ENCODE data around the gene F7.

DNA sequence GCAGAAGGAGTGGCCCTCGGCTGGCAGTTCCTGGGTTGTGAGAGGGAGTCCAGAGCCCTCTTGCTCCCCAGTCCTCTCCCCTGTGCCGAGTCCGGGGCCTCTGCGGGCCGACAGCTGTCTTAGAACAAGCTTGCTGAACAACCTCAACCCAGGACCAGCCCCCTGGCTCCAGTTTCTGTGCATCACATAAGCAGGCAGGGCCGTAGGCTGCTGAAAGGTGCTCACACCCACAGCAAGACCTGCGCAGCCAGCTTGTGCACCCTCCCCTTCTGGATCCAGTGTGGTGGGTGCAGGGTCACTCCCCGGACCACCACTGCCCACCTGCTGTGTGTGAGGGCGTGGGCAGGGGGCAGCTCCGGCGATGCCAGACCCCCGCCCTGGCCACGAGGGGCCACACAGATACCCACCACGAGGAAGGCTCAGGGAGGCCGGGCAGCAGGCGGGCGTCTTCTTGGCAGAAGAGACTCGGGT lies 25.2 kb upstream of the F7 start:
- TF ChIP-seq CTCF (IDR thresholded peaks at IDR 0.05) (no peak), EZH2 (IDR thresholded peaks at IDR 0.05; ENCODE audit: borderline replicate concordance, insufficient read depth, low read depth, low read length, poor library complexity, severe bottlenecking) (no peak)

Measured in B cell (primary cell).